Liver (tissue), 3 donors: Measurements from ENCODE around the gene HTR3A.

Experiments used
- CTCF ChIP-seq: fragments of 150-350 bp; IDR thresholded peaks from 2 replicates; pipeline ENCODE4 v1.5.1; 2017; ENCODE audit warnings: improper control_type of control experiment, low read depth, low read length; ENCODE audit not compliant: missing input control
- HNF4A ChIP-seq, 2 donors: conservative IDR thresholded peaks; 2 replicates each; pipeline ENCODE4 v1.6.1; 2016; ENCODE audit warnings: antibody characterized with exemption in 2 of 2, mild to moderate bottlenecking in 2 of 2
- TAF1 ChIP-seq: conservative IDR thresholded peaks from 2 replicates; pipeline ENCODE4 v1.6.1; 2016; ENCODE audit warnings: antibody characterized with exemption, mild to moderate bottlenecking
- donor health status: healthy.
- donor health status: healthy.

DNA sequence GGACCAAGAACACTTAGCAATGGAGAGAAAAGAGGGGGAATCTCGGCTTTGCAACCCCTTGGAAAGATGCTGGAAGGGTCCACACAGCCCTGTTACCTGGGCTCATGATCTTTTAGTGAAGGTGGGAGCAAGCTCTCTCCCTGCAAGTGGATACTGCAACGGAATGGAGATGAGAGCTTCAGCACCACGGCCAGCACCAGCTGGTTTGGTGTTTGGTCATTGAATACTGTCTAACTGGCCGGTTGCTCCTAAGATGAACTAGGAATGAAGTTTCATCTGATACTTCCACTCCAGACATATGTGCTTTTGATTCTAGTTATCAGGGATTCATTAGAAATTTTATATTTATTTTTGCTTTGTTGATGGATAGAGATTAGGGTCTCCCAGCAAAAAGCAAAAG lies 16.3 kb downstream of the HTR3A start:
- TF ChIP-seq HNF4A (conservative IDR thresholded peaks at IDR 0.05) (no peak), CTCF (no peak), TAF1 (no peak)
